ENCODE measurements around the gene STARD7.

The STARD7 gene

GRCh38 chr2:96136129-96136720 is 72.4 kb downstream of the STARD7 start:
- DNase-seq (ENCODE audit: low read depth in 2 of 2): no peak

- no peak for DNase-seq (ENCODE audit: low read depth in 2 of 2)
Observed at GRCh38 chr2:96135621-96136020, 73.0 kb downstream of the STARD7 start.

- DNase-seq (ENCODE audit: low read depth in 2 of 2): no peak
Observed at GRCh38 chr2:96135171-96135570, 73.5 kb downstream of the STARD7 start.

All from stimulated activated CD8-positive, alpha-beta memory T cell treated with anti-CD3 and anti-CD28 coated beads, Interleukin-15, amount 100 ng/mL, for 4 hours (primary cell).